MM.1S (cell line): ENCODE measurements around the gene HTRA3.

Source experiments
- DNase-seq: peaks from one replicate; pipeline ENCODE4 v3.0.0-alpha.2; 2015
- H2AFZ ChIP-seq: fragments of 300-600 bp; sonication (generic); 2 replicates; pipeline ENCODE4 v1.6.0; 2016; ENCODE audit warnings: antibody characterized with exemption, low read length
- H3F3A ChIP-seq: fragments of 300-600 bp; sonication (generic); 2 replicates; pipeline ENCODE4 v1.6.1; 2016; ENCODE audit warnings: mild to moderate bottlenecking, antibody characterized with exemption, low read length, moderate library complexity, mixed read lengths; ENCODE audit not compliant: insufficient read depth
- H3K27ac ChIP-seq: fragments of 300-600 bp; sonication (generic); 2 replicates; pipeline ENCODE4 v1.5.1; 2016; ENCODE audit warnings: mild to moderate bottlenecking, low read length
- H3K27me3 ChIP-seq: fragments of 300-600 bp; sonication (generic); replicated peaks from 2 replicates; pipeline ENCODE4 v1.6.0; 2016; ENCODE audit warnings: low read length; ENCODE audit not compliant: insufficient read depth
- H3K36me3 ChIP-seq: fragments of 300-600 bp; sonication (generic); replicated peaks from 2 replicates; pipeline ENCODE4 v1.6.1; 2016; ENCODE audit warnings: mild to moderate bottlenecking, low read length, mixed read lengths; ENCODE audit not compliant: insufficient read depth
- H3K4me1 ChIP-seq: fragments of 300-600 bp; sonication (generic); 2 replicates; pipeline ENCODE4 v1.6.1; 2016; ENCODE audit warnings: low read length, mixed read lengths
- H3K4me2 ChIP-seq: fragments of 300-600 bp; sonication (generic); 2 replicates; pipeline ENCODE4 v1.6.0; 2016; ENCODE audit warnings: low read depth, low read length
- H3K4me3 ChIP-seq: fragments of 300-600 bp; sonication (generic); 2 replicates; pipeline ENCODE4 v1.5.1; 2016; ENCODE audit warnings: low read length, mixed read lengths
- H3K79me2 ChIP-seq: fragments of 300-600 bp; sonication (generic); 2 replicates; pipeline ENCODE4 v1.6.1; 2016; ENCODE audit warnings: mixed run types, low read length, mixed read lengths
- H3K9ac ChIP-seq: fragments of 300-600 bp; sonication (generic); 2 replicates; pipeline ENCODE4 v1.6.1; 2016; ENCODE audit warnings: low read length, mixed read lengths
- H3K9me2 ChIP-seq: fragments of 300-600 bp; sonication (generic); replicated peaks from 2 replicates; pipeline ENCODE4 v1.6.1; 2016; ENCODE audit warnings: mild to moderate bottlenecking, low read length, mixed read lengths; ENCODE audit not compliant: insufficient read depth
- H3K9me3 ChIP-seq: fragments of 300-600 bp; sonication (generic); replicated peaks from 2 replicates; pipeline ENCODE4 v1.6.1; 2016; ENCODE audit warnings: mild to moderate bottlenecking, low read length, mixed read lengths; ENCODE audit not compliant: insufficient read depth
- H4K20me1 ChIP-seq: fragments of 300-600 bp; sonication (generic); 2 replicates; pipeline ENCODE4 v1.6.1; 2016; ENCODE audit warnings: mild to moderate bottlenecking, low read length, moderate library complexity, mixed read lengths; ENCODE audit not compliant: insufficient read depth
- CTCF ChIP-seq: fragments of 300-600 bp; sonication (generic); IDR thresholded peaks from 2 replicates; pipeline ENCODE4 v1.5.1; 2016; ENCODE audit warnings: antibody characterized with exemption, low read length, mixed read lengths
- EZH2 ChIP-seq: fragments of 300-600 bp; sonication (generic); optimal IDR thresholded peaks from 2 replicates; pipeline ENCODE3; 2017; ENCODE audit warnings: low read depth, mild to moderate bottlenecking, antibody characterized with exemption, low read length, mixed read lengths
- EZH2phosphoT487 ChIP-seq: fragments of 300-600 bp; sonication (generic); IDR thresholded peaks from 2 replicates; pipeline ENCODE4 v1.6.1; 2018; ENCODE audit warnings: antibody characterized with exemption, low read length

HTRA3 gene

GRCh38 chr4:8304827-8305695 is 35.5 kb downstream of the HTRA3 start:
- no peak overlapping the region for H3K27ac ChIP-seq
- H3K9me2 ChIP-seq = no peaks in the 10 kb centered on the region
- H3F3A ChIP-seq = no peaks in the 10 kb centered on the region
- H2AFZ ChIP-seq = no peak overlapping the region
- no peak overlapping the region for H3K4me3 ChIP-seq
- H4K20me1 ChIP-seq = no peaks in the 10 kb centered on the region
- H3K9ac ChIP-seq = no peak overlapping the region
- no peaks in the 10 kb centered on the region for H3K9me3 ChIP-seq
- no peak for DNase-seq
- H3K4me2 ChIP-seq = no peak overlapping the region
- no peaks in the 10 kb centered on the region for H3K36me3 ChIP-seq
- no peaks in the 10 kb centered on the region for H3K4me1 ChIP-seq
- TF ChIP-seq EZH2phosphoT487 (no peak), CTCF (no peak), EZH2 (no peak)
- no peaks in the 10 kb centered on the region for H3K79me2 ChIP-seq
- peaks cover 96% of the 10 kb centered on the region for H3K27me3 ChIP-seq

GRCh38 chr4:8305851-8306471 is 36.4 kb downstream of the HTRA3 start:
- Histone ChIP-seq H3K4me1 (no peaks in the 10 kb centered on the region), H3K27me3 (peaks cover 91% of the 10 kb centered on the region), H2AFZ (no peak overlapping the region), H3K4me2 (no peak overlapping the region), H3K4me3 (no peak overlapping the region), H3K36me3 (no peaks in the 10 kb centered on the region), H3K9ac (no peak overlapping the region), H4K20me1 (no peaks in the 10 kb centered on the region), H3K79me2 (no peaks in the 10 kb centered on the region), H3K9me3 (no peaks in the 10 kb centered on the region), H3F3A (no peaks in the 10 kb centered on the region), H3K9me2 (no peaks in the 10 kb centered on the region), H3K27ac (no peak overlapping the region)
- no peak for DNase-seq
- TF ChIP-seq EZH2phosphoT487 = no peak
- TF ChIP-seq CTCF = no peak
- no peak for TF ChIP-seq EZH2

- no peaks in the 10 kb centered on the region for H3K79me2 ChIP-seq
- DNase-seq = no peak
- no peak overlapping the region for H3K9ac ChIP-seq
- H3K27me3 ChIP-seq = peaks cover 91% of the 10 kb centered on the region
- no peaks in the 10 kb centered on the region for H3K36me3 ChIP-seq
- H3F3A ChIP-seq = no peaks in the 10 kb centered on the region
- no peaks in the 10 kb centered on the region for H3K9me2 ChIP-seq
- H2AFZ ChIP-seq = no peak overlapping the region
- no peak overlapping the region for H3K4me3 ChIP-seq
- no peaks in the 10 kb centered on the region for H3K4me1 ChIP-seq
- H3K4me2 ChIP-seq = no peak overlapping the region
- H3K27ac ChIP-seq = no peak overlapping the region
- TF ChIP-seq CTCF (no peak), EZH2 (no peak), EZH2phosphoT487 (no peak)
- H4K20me1 ChIP-seq = no peaks in the 10 kb centered on the region
- H3K9me3 ChIP-seq = no peaks in the 10 kb centered on the region
These were observed 37.0 kb downstream of the HTRA3 start for GRCh38 chr4:8306511-8307021.
